ENCODE data around the gene FOXI3. TPM values are rescaled to one million over a fixed set of nuclear protein-coding genes. Genes with fewer than 3 reads are reported as not detected.

Gene FOXI3
- total RNA-seq, 1 donor from 2014 or later = 0.12 TPM

DNA sequence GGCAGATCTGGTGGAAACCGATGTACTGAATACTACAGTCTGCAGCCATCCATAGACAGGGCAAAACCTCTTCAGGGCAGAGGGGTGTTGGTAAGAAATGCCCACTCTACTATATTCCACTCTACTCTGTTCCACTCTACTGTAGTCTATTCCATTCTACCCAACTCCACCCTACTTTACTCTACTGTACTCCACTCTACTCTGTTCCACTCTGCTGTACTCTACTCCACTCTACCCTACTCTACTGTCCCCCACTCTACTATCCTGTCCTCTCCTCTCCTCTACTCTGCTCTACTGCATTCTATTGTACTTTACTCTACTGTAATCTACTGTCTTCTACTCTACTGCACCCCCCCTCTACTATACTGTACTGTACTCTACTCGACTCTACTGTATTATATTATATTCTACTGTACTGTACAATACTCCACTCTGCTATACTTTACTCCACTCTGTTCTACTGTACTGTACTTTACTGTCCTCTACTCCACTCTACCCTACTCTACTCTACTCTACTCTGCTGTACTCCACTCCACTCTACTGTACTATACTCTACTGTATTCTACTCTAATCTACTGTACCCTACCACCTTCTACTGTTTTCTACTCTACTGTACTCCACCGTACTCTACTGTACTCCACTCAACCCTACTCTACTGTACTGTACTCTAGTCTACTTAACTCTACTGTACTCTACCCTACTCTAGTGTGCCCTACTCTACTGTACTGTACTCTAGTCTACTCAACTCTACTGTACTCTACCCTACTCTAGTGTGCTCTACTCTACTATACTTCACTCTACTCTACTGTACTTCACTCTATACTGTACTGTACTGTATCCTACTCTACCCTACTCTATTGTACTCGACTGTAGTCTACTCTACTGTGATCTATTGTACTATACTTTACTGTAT is 17.0 kb upstream of the FOXI3 start:
- peaks cover 4% of the 10 kb centered on the region for H3K9me3 Mint-ChIP-seq
- no peaks in the 10 kb centered on the region for H3K36me3 Mint-ChIP-seq (ENCODE audit: low read depth)
- TF ChIP-seq, protein P1, sequence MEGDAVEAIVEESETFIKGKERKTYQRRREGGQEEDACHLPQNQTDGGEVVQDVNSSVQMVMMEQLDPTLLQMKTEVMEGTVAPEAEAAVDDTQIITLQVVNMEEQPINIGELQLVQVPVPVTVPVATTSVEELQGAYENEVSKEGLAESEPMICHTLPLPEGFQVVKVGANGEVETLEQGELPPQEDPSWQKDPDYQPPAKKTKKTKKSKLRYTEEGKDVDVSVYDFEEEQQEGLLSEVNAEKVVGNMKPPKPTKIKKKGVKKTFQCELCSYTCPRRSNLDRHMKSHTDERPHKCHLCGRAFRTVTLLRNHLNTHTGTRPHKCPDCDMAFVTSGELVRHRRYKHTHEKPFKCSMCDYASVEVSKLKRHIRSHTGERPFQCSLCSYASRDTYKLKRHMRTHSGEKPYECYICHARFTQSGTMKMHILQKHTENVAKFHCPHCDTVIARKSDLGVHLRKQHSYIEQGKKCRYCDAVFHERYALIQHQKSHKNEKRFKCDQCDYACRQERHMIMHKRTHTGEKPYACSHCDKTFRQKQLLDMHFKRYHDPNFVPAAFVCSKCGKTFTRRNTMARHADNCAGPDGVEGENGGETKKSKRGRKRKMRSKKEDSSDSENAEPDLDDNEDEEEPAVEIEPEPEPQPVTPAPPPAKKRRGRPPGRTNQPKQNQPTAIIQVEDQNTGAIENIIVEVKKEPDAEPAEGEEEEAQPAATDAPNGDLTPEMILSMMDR (conservative IDR thresholded peaks at IDR 0.05) = no peak
- peaks cover 10% of the 10 kb centered on the region for H3K27me3 Mint-ChIP-seq (ENCODE audit: low read depth)
- no peak for DNase-seq (ENCODE audit: low read depth, low spot score)
- no peak overlapping the region for H3K4me3 Mint-ChIP-seq
- H3K27ac Mint-ChIP-seq (ENCODE audit: unreplicated experiment) = no peak overlapping the region
- H3K4me1 Mint-ChIP-seq = peaks cover 6% of the 10 kb centered on the region

- TF ChIP-seq, protein P1 (conservative IDR thresholded peaks at IDR 0.05) = no peak
- peaks cover 10% of the 10 kb centered on the region for H3K27me3 Mint-ChIP-seq (ENCODE audit: low read depth)
- no peak overlapping the region for H3K27ac Mint-ChIP-seq (ENCODE audit: unreplicated experiment)
- no peak overlapping the region for H3K4me3 Mint-ChIP-seq
- DNase-seq (ENCODE audit: low read depth, low spot score) = no peak
- no peaks in the 10 kb centered on the region for H3K36me3 Mint-ChIP-seq (ENCODE audit: low read depth)
- H3K9me3 Mint-ChIP-seq = no peaks in the 10 kb centered on the region
- no peaks in the 10 kb centered on the region for H3K4me1 Mint-ChIP-seq
These were observed 11.7 kb upstream of the FOXI3 start for GRCh38 chr2:88464153-88464552.

- H3K4me3 Mint-ChIP-seq = no peak overlapping the region
- no peaks in the 10 kb centered on the region for H3K9me3 Mint-ChIP-seq
- H3K27ac Mint-ChIP-seq (ENCODE audit: unreplicated experiment) = no peak overlapping the region
- H3K27me3 Mint-ChIP-seq (ENCODE audit: low read depth) = peaks cover 51% of the 10 kb centered on the region
- H3K4me1 Mint-ChIP-seq = no peaks in the 10 kb centered on the region
- TF ChIP-seq, protein P1 (conservative IDR thresholded peaks at IDR 0.05) = no peak
- no peak for DNase-seq (ENCODE audit: low read depth, low spot score)
- H3K36me3 Mint-ChIP-seq (ENCODE audit: low read depth) = no peaks in the 10 kb centered on the region
These were observed 6.1 kb upstream of the FOXI3 start for GRCh38 chr2:88458633-88459032.

- peak; percentile 6 for DNase-seq (ENCODE audit: low read depth, low spot score)
- Mint-ChIP-seq H3K4me3 (peak overlapping the region; percentile 87), H3K9me3 (no peaks in the 10 kb centered on the region), H3K36me3 (ENCODE audit: low read depth) (no peaks in the 10 kb centered on the region), H3K27ac (ENCODE audit: unreplicated experiment) (no peak overlapping the region), H3K27me3 (ENCODE audit: low read depth) (peaks cover 85% of the 10 kb centered on the region), H3K4me1 (peaks cover 5% of the 10 kb centered on the region)
- TF ChIP-seq, protein P1 (conservative IDR thresholded peaks at IDR 0.05) = no peak
These were observed 588 bp upstream of the FOXI3 start for GRCh38 chr2:88452980-88453582.

DNA sequence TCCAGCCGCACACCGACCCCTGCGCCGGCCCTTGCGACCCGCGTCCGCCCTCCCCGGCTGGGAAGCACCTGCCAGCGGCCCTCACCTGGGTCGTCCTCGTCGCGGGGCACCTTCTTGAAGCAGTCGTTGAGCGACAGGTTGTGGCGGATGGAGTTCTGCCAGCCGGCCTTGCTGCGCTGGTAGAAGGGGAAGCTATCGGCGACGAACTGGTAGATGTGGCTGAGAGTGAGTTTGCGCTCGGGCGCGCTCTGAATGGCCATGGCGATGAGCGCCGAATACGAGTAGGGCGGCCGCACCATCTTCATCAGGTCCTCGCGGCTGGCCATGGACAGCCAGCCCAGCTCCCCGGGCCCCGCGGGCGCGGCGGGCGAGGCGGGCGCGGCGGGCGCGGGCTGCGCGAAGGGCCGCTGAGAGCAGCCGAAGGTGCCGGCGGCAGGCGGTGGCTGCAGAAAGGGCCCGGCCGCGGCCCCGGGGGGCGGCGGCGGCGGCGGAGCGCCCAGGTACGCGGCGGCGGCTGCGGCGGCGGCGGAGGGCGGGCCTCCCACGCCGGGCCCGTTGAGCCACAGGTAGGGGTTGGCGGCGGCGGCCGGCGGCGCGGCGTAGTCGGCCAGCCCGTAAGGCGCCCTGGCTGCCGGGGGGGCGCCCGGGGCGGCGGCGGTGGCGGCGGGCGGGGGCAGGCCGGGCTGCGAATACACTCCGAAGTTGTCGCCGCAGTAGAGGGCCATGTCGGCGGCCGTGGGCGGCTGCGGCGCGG is 505 bp downstream of the FOXI3 start:
- H3K27me3 Mint-ChIP-seq (ENCODE audit: low read depth) = peaks cover 87% of the 10 kb centered on the region
- H3K9me3 Mint-ChIP-seq = no peaks in the 10 kb centered on the region
- peak; percentile 20 for DNase-seq (ENCODE audit: low read depth, low spot score)
- TF ChIP-seq, protein P1 (conservative IDR thresholded peaks at IDR 0.05) = no peak
- peaks cover 5% of the 10 kb centered on the region for H3K4me1 Mint-ChIP-seq
- peak overlapping the region; percentile 3 for H3K4me3 Mint-ChIP-seq
- no peaks in the 10 kb centered on the region for H3K36me3 Mint-ChIP-seq (ENCODE audit: low read depth)
- H3K27ac Mint-ChIP-seq (ENCODE audit: unreplicated experiment) = no peak overlapping the region
